GM12878 (cell line): Measurements from ENCODE around the gene TNRC6C. TPM values are rescaled to one million over a fixed set of nuclear protein-coding genes. Genes with fewer than 3 reads are reported as not detected.
A peak's percentile ranks its signal among the peaks of the same experiment; 100 is the strongest.

Experiments used
- ASH2L ChIP-seq: fragments of 300-600, 200-600 bp; sonication (generic); IDR thresholded peaks from 2 replicates; pipeline ENCODE4 v1.6.1; 2017; ENCODE audit warnings: low read depth, mild to moderate bottlenecking, borderline replicate concordance
- ATF3 ChIP-seq: IDR thresholded peaks from 2 replicates; pipeline ENCODE4 v1.6.1; 2011; ENCODE audit warnings: low read depth, mild to moderate bottlenecking, low read length, moderate library complexity, borderline replicate concordance; ENCODE audit errors: extremely low read depth
- CBX3 ChIP-seq: fragments of 200-600 bp; sonication (generic); IDR thresholded peaks from 2 replicates; pipeline ENCODE4 v1.6.1; 2016; ENCODE audit warnings: low read depth, borderline replicate concordance
- DPF2 ChIP-seq: fragments of 450-650 bp; IDR thresholded peaks from 2 replicates; pipeline ENCODE4 v1.6.1; 2017; ENCODE audit warnings: mild to moderate bottlenecking
- E4F1 ChIP-seq: fragments of 450-650 bp; IDR thresholded peaks from 2 replicates; pipeline ENCODE4 v1.6.1; 2018; ENCODE audit warnings: borderline replicate concordance, mild to moderate bottlenecking; ENCODE audit not compliant: partially characterized antibody
- IRF4 ChIP-seq: IDR thresholded peaks from 2 replicates; pipeline ENCODE4 v1.6.1; 2011; ENCODE audit warnings: low read depth, low read length
- IRF5 ChIP-seq: fragments of 450-650 bp; IDR thresholded peaks from 2 replicates; pipeline ENCODE4 v1.6.1; 2017; ENCODE audit warnings: borderline replicate concordance
- POLR2AphosphoS2 ChIP-seq: IDR thresholded peaks from 2 replicates; pipeline ENCODE4 v1.6.1; 2011; ENCODE audit warnings: low read depth, mild to moderate bottlenecking, low read length, improper control_type of control experiment, moderate library complexity
- RFX5 ChIP-seq: IDR thresholded peaks from 2 replicates; pipeline ENCODE4 v1.6.1; 2011; ENCODE audit warnings: low read depth, low read length, improper control_type of control experiment
- SIX5 ChIP-seq: IDR thresholded peaks from 2 replicates; pipeline ENCODE4 v1.6.1; 2011; ENCODE audit warnings: mild to moderate bottlenecking, low read depth, low read length, moderate library complexity; ENCODE audit not compliant: severe bottlenecking
- SMARCA5 ChIP-seq: fragments of 450-650 bp; IDR thresholded peaks from 2 replicates; pipeline ENCODE4 v1.6.1; 2017; ENCODE audit warnings: mild to moderate bottlenecking
- SP1 ChIP-seq: IDR thresholded peaks from one replicate; pipeline ENCODE4 v1.6.1; 2011; ENCODE audit warnings: low read depth, low read length
- SREBF2 ChIP-seq: IDR thresholded peaks from 2 replicates; pipeline ENCODE4 v1.6.1; 2012; ENCODE audit warnings: mild to moderate bottlenecking, low read length
- STAT1 ChIP-seq: fragments of 450-650 bp; conservative IDR thresholded peaks from 2 replicates; pipeline ENCODE4 v1.6.1; 2014; ENCODE audit warnings: antibody characterized with exemption, mild to moderate bottlenecking
- STAT3 ChIP-seq: IDR thresholded peaks from 2 replicates; pipeline ENCODE4 v1.6.1; 2011; ENCODE audit warnings: low read depth, low read length, improper control_type of control experiment
- USF2 ChIP-seq: IDR thresholded peaks from 2 replicates; pipeline ENCODE4 v1.6.1; 2011; ENCODE audit warnings: low read depth, low read length, improper control_type of control experiment, borderline replicate concordance
- YBX1 ChIP-seq: fragments of 450-650 bp; IDR thresholded peaks from 2 replicates; pipeline ENCODE4 v1.6.1; 2016; ENCODE audit warnings: antibody characterized with exemption
- ZBTB33 ChIP-seq: fragments of 450-650 bp; IDR thresholded peaks from 2 replicates; pipeline ENCODE4 v1.6.1; 2017; ENCODE audit warnings: mild to moderate bottlenecking
- ZNF207 ChIP-seq: fragments of 450-650 bp; IDR thresholded peaks from 2 replicates; pipeline ENCODE4 v1.6.1; 2014; ENCODE audit warnings: antibody characterized with exemption, mild to moderate bottlenecking, borderline replicate concordance
- ZNF622 ChIP-seq: fragments of 450-650 bp; IDR thresholded peaks from 2 replicates; pipeline ENCODE4 v1.6.1; 2017; ENCODE audit warnings: mild to moderate bottlenecking, inconsistent platforms
- ZNF687 ChIP-seq: fragments of 450-650 bp; IDR thresholded peaks from 2 replicates; pipeline ENCODE4 v1.6.1; 2017; ENCODE audit warnings: mild to moderate bottlenecking, moderate library complexity
- polyA plus RNA-seq, 11 experiments: library from polyadenylated mRNA; depleted of rRNA in 4 of 11; unstranded in 6 of 11; stranded (reverse) in 5 of 11; fragments of >200 nt; fragmentation: Nextera tagmentation in 4 of 11; fragmentation: Illumina TruSeq in 1 of 11; extraction: Ambion mirVana in 4 of 11; extraction: Trizol in 1 of 11; gene quantifications; 1 replicate in 1 of 11; 2 replicates in 10 of 11; pipeline versions ENCODE4 v1.2.1 to v1.2.3, GENCODE V29; 2011 to 2016; ENCODE audit warnings: inconsistent platforms in 2 of 11, missing spikeins in 2 of 11, low read depth in 1 of 11
- total RNA-seq, 4 experiments: library from RNA; depleted of rRNA in 3 of 4; stranded (reverse); fragments of >200 nt in 3 of 4; fragmentation: Illumina TruSeq in 1 of 4; extraction: Trizol in 1 of 4; gene quantifications; 2 replicates each; pipeline versions ENCODE4 v1.2.1 to v1.2.3, GENCODE V29; 2013 to 2021

TNRC6C gene
- total and polyA plus RNA-seq, 10 of the 15 experiments (the other 5 are each of a cell fraction or from before 2014, with no cell fraction given) = 0.40 to 6.1 (median 0.96) TPM

- TF ChIP-seq SREBF2 = no peak
- TF ChIP-seq POLR2AphosphoS2 = no peak
- no peak for TF ChIP-seq SP1
- no peak for TF ChIP-seq SIX5
- peak; percentile 93 for TF ChIP-seq ZNF687
- no peak for TF ChIP-seq IRF4
- TF ChIP-seq YBX1 = no peak
- TF ChIP-seq RFX5 = no peak
- TF ChIP-seq ASH2L = no peak
- TF ChIP-seq ZNF622 = no peak
- no peak for TF ChIP-seq USF2
- TF ChIP-seq DPF2 = no peak; the same call in none of the 2 replicates
- no peak for TF ChIP-seq STAT3
- no peak for TF ChIP-seq IRF5
- no peak for TF ChIP-seq CBX3
- TF ChIP-seq ZNF207 = no peak
- no peak for TF ChIP-seq ATF3
- no peak for TF ChIP-seq ZBTB33
- no peak for TF ChIP-seq E4F1
- no peak for TF ChIP-seq STAT1
- 0 out of 2 replicates have a peak, but pooled peaks have one; percentile 24 for TF ChIP-seq SMARCA5
- TF ChIP-seq, all 136 proteins: peak for 22
Measured at GRCh38 chr17:78144147-78144719, 185.7 kb downstream of the TNRC6C start (continued).
